ENCODE results near the gene SYNE3.

- TF ChIP-seq FOXJ2 (tag; IDR thresholded peaks at IDR 0.05), result no peak
- no peak for TF ChIP-seq MAFF (IDR thresholded peaks at IDR 0.05; ENCODE audit: low read length)
Observed at GRCh38 chr14:95511687-95512086, 4.8 kb downstream of the SYNE3 start.
